HG03064 (cell line): ENCODE data around the gene ARF1.
A peak's percentile ranks its signal among the peaks of the same experiment; 100 is the strongest.
"Not testable (repeated sequence)": the region's sequence is repeated elsewhere in the genome, so short reads cannot be mapped to it uniquely, and the experiment has no call there.

Experiments
- ATAC-seq: cut with Tn5 transposase; IDR thresholded peaks from one replicate; pipeline ENCODE4 v1.9.1; 2021; ENCODE audit warnings: low read depth; ENCODE audit not compliant: unreplicated experiment

Gene ARF1

DNA sequence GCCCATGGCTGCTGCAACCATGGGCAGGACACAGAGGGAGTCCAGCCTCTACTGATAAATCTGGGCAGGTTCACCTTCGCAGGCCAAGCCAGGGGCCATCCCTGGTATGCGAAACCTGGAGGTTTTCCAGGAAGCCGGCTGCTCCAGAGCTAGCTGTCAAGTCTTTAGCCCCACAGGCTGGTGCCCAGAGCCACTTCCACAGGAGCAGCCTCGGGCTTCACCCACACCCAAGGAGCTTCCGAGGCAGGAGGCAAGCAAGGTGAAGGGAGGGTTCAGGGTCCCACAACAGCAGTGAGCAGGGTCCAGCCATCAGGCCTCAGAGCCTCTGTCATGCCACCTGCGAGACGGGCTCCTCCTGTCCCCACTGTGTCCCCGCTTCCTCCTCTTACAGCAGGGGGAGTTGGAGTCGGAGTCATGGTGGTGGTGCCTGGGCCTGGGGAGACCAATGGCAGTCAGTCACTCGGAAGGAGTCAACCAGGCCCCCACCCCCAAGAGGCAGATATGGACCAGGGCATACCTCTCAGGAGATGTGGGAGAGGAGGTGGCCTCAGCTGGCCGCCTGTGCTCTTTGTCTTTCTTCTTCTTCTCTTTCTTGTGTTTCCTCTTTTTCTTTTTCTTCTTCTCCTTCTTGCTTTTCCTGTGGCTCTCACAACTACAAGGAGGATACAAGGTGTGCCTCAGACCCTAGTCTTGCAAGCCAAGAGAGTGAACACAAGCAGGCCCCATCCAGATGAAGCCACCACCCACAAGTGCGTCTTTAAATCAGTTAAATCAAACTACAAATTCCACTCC is 18.5 kb downstream of the ARF1 start:
- ATAC-seq, result no peak

DNA sequence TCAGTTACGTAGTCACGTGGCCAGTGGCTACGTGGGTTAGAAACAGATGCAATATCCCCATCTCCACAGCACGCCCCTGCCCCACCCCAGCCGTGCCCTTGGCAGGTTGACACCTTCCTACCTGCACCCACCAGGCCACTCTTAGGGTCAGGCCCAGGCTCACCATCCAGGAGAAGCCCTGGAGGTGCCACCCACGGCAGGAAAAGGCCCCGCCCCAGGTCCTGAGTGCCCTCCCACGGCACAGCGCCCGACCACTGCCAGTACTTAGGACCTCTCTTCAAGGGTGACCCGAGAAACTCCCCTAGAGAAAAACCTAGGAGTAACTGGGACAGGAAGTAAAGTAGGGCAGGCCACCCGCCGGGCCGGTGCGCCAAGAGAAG is 19.1 kb downstream of the ARF1 start:
- ATAC-seq, result no peak

DNA sequence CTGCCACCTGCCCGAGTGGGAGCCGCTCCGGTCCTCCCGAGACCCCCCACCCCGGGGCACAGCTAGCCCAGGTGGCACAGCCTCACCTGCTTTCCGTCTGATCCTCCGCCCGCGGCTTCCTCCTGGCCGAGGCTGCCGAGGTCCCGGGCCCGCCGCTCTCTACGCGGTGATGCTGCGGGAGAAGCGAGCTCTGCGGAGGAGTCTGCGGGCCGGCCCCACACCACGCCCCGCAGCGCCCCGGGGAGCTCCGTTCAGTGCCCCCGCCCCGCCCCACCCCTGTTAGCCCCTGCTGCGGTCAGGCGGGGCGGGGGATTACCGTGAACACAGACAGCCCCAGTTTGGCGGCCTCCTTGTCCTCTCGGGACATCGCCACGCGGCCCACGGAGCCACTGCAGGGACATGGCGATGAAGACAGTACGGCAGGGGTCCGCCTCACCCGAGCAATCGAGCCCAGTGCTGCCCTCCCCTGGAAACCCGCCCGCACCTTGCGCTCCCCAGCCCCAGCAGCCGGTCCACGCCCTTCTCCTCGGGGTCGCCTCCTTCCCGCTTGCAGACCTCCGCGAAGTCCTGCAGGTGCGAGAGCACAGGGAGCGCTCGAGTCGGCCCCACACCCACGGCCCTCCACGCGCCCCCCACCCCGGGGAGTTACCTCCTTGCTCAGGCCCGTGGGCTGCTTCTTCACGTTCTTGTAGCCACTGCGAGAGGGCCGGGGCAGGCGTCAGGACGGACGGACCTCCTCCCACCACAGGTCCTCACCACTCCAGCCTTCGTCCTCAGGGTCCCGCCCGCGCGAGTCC is 19.7 kb downstream of the ARF1 start:
- ATAC-seq, result peak; percentile 18

DNA sequence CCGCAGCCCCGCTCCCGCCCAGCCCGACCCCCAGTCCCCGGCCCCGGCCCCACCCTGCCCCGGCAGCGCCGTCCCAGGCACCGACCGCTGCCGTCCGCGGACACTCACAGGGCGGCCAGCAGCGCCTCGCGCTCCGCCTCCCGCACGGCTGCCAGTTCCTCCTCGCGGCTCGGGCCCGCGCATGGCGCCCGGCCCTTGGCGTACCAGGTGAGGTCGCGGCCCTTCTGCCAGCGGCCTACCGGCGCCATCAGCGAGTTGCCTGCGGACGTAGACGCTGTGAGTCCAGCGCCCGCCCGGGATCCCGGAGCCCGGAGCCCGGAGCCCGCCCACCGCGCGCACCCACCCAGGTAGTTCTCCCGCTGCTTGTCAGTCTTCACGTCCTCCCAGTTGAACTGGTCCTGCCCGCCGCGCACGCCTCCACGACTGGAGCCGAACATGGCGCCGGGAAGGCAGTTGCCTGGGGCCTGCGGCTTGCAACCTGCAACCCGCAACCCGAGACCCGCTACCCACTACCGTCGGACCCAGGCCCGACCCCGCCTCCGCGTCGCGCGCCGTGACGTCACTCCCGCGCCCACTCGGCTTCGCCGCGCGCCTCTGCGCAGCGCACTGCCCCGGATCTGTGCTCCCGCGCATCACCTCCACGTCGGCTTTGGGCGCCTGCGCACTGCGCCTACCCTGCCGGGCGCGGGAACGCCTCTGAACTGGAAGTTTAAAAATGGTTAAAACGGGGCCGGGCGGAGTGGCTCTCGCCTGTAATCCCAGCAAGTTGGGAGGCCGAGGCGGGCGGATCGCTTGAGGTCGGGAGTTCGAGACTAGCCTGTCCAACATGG is 20.5 kb downstream of the ARF1 start, which contains the start of gene C1orf35:
Gene C1orf35 (minus strand): TSS at position 535 of the 830 bp plus-strand sequence. CDS start 98 bp downstream, at position 437.
- peak; percentile 61 for ATAC-seq

DNA sequence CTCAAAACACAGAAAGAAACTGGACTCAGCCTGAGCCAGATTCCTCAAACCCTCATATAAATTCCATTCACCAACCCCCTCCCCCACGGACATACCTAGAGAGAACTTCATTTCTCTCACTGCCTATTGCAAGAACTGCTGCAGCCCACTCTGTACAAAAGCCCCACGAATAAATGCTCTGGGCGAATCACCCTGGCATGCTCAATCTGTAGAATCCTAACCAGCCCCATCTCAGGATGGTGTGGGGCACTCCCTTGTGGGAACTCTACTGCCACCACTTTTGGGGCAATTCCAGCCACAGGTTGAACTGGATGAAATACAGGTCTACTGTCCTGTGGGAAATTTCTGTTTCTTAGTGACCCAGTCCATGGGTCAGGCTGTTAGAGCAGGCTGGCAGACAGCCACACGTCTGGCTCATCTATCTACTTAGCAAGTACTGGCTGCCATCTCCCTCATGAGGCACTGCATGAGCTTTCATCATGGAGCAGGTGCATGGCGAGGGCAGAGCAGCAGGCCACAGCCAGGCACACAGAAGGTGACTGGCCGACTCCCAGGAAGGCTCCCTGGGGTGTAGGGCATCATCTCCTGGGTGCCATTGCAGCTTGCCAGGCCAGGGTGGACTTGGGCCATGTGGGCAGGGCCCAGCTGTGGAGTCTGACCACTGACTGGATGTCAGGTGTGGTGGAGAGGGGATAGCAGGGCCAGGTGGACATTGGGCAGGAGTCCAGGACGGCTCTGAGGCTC is 22.2 kb downstream of the ARF1 start:
- ATAC-seq, result no peak

DNA sequence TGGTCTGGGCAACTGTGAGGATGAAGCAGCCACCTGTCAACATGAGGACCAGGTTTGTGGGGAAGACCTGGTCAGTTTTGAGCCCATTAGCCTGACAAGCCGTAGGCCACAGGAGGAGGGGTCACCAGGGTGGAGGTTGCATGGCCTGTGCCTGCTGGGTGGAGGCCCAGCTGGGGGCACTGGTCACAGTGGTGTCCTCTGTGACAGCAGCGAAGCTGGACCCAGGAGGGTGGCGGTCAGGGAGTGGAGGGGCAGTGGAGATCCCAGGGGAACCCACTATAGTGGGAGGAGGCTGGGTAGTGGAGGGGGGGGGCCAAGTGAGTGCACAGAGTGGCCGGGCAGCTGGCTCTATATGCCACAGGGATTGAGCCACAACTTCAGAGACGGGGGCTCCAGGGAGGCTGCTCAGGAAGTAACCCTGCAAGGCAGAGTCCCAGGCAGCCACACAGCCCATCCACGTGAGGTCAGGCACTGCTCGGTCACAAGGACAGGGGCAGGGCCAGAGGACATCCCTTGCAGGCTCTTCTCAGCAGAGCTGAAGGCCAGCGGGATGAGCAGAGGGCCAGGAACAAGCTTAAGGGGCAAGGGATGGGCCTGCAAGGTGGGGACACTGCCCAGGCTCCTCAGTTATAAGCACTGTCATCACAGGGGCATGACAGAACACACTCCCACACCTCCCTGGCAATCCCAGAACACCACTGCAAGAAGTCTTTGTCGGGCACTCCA is 22.9 kb downstream of the ARF1 start:
- no peak for ATAC-seq

DNA sequence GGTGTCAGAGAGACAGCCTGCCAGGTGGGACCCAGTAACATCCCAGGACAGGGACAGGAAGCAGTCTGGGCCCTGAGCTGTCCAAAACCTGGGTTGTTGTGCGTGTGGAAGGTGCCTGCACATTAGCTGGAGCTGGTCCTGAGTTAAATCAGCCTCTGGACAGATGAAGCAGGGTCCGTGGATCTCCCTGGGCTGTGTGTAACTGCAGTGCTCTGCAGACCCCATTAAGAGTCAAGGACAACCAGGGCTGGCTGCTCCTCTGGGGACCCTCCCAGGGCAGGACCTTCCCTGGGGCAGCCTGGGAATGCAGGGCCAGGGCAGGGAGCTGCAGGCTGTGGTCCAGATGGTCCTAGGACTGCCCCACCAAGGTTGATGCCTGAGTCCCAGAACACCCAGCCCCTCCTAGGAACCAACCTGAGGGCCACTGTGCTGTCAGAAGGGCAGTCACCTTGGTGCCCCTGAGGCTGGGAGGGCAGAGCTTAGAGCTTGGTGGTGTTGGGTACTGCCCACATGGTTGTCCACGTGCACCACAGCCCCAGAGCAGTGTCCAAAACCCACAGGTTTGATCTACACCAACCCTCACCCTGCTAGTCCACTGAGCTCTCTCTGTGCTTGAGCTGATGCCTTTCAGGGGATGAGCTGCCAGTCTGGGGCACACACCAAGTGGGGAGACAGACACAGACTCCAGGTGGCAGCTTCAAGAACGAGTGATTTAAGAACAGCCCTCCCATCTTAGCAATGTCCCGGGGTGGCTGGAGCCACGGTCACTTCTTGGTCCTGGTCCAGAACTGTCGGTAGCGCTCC is 23.7 kb downstream of the ARF1 start:
- no peak for ATAC-seq

DNA sequence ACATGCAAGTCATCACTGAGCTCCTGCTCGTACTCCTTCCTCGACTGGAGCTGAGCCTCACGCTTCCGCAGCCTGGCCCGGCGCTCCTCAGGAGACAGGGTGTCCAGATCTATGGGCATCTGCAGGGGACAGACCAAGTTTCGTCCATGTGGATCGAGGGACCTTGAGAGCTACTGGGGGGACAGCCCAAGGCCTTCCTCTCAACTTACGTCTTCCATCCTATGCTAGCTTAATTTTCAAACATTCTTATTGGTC is 24.2 kb downstream of the ARF1 start:
- no peak for ATAC-seq

DNA sequence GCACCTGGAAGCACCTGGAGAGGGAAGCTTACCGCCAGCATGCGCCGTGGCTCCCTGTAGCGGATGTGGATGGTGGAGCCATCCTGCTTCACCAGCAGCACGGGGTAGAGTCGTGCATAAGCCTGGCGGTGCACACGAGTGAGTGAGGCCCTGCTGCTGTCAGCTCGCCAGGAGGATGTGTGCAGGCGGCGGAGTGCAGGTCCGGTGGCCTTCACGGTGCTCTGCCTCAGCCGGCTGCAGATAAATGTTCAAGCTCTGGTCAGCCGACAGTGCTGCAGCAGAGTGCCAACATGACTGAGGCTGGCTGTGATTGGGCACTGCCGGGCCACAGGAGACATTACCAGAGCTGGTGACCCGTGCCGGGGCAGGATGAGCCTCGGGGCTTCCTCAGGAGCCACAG is 25.1 kb downstream of the ARF1 start:
- ATAC-seq, result no peak

DNA sequence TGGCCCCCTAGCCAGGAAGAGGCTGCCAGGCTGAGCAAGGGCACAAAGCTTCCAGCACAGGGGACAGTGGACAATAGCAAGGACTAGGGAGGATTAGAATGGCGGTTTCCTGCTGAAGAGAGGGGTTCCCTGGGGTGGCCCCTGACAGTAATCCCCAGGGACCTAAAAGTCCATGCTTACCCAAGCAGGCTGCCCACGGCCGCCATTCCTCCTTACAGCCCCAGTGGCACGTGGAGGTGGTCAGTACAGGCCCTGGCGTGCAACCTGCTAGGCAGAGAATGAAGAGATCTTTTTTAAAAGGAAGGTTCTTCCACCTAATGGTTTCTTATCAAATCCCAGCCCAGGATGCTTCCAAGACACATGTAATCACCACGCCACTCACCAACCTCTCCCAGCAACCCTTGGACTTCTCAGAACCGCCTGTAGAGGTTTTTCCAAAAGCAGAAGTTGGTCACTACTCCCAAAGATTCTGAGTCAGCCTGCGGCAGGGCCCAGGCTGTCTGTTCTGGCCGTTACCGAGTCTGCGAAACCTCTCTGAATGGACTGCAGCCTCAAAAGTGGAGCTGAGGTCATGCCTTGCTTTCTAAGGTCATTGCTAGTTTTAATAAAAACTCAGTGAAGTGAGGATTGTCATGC is 25.7 kb downstream of the ARF1 start:
- no peak for ATAC-seq

DNA sequence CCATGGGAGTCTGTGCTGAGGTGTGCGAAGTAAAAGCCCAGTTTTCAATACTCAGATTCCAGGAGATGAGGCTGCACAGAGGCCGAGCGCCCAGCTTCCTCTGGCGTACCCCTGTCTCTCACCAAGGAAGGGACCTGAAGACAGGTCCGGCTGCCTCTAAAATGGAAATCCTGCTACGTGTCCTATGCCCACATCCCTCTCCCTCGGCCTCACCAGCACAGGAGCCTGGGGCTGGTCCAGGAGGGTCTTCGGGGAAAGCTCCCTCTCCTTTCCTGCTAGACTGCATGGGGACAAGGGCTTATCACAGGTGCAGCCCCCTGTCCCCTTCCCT is 26.2 kb downstream of the ARF1 start:
- peak; percentile 9 for ATAC-seq

DNA sequence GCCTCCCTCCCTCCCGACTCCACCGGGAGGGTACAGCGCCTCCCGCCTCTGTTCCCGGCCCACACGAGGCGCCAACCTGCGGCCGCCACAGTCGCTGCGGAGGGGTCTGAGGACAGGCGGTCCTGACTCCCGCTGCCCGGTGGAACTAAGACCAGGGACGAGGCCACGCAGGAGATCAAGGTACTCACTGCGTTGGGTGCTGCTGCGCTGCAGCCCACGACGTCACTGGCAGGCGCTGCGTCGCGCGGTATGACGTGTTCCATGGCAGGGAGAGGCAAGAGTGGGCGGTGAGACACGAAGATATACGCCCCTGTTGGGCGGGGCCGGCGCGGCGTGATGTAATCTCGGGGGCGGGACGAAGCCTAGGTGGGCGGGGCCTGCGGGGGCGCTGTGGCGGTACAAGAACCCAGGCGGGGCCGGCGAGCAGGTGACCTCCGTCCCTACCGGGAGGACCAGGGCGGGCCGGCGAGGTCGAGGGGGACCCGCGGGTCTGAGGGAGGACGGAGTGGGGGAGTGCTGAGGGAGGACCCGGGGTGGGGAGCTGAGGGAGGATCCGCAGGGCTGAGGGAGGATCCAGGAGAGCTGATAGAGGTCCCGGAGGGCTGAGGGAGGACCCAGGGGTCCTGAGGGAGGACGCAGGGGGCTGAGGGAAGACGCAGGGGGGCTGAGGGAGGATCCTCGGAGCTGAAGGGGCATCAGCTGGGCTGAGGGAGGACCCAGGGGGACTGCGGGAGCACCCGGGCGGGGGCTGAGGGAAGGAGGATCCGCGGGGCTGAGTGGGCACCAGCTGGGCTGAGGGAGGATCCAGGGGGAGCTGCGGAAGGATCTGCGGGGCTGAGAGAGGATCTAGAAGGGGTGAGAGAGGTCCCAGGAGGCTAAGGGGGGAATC is 26.8 kb downstream of the ARF1 start, which contains the start of gene MRPL55:
Gene MRPL55 (minus strand): TSS at position 227 of the 889 bp plus-strand sequence. CDS start 1,039 bp downstream, outside the sequence.
- ATAC-seq, result peak; percentile 84

DNA sequence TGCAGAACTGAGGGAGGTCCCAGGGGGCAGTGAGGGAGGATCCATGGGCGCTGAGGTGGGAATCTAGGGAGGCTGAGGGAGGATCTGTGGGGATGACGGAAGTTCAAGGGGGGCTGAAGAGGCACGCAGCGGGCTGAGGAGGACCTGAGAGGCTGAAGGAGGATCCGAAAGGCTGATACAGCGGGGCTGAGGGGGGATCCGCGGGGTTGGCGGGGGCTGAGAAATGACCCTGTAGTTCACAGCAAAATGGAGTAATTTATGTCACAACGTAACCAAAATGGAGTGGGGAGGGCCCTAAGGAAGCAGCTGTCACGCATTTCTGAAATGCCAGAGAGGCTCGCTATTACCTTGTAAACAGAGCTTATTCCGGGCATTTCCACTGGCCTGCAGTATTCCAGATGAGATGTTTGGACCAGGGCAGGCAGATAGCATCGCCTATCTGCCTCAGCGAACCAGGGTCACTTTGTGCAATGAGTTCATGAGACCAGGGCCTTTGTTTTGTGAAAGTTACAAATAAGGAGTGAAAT is 27.5 kb downstream of the ARF1 start:
- peak; percentile 2 for ATAC-seq

DNA sequence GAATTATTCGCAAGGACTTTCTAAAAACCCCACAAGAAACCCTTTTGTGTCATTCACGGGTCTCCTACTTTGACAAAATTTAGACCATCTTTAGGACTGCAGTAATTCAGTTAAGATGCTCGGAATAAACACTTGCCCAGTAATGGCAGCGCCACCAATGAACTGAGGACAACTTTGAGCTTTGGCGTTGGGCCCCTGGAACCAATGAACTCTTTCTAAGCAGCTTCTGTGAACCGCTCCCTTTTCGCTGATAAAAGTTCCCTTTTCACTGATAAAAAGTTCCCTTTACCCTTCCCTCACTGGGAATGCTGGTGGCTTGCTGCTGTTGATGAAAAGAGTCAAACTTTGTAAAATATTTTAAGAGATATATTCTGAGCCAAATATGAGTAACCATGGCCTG is 28.0 kb downstream of the ARF1 start:
- ATAC-seq, result no peak

DNA sequence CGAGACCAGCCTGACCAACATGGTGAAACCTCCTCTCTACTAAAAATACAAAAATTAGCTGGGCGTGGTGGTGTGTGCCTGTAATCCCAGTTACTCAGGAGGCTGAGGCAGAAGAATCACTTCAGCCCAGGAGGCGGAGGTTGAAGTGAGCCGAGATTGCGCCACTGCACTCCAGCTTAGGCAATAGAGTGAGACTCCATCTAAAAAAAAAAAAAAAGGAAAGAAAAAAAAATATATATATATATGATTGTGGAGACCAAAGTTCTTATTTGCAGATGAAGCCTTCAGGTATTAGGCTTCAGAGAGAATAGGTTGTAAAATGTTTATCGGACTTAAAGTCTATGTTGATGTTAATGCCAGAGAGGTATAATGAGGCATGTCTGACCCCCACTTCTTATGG is 28.8 kb downstream of the ARF1 start:
- ATAC-seq, result not testable (repeated sequence)

DNA sequence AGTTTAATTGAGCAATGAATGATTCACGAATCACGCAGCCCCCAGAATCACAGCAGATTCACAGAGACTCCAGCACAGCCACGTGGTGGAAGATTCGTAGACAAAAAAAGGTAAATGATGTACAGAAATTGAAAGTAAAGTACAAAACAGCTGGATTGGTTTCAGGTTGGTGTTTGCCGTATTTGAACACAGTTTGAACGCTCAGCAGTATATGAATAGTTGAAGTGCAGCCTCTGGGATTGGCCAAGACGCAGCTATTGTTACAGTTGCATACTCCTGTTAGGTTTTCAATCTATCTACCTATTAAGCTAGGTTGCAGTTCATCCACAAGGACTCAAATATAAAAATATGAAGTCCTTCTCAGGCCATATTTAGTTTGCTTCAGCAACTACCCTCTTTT is 29.7 kb downstream of the ARF1 start:
- ATAC-seq, result no peak

DNA sequence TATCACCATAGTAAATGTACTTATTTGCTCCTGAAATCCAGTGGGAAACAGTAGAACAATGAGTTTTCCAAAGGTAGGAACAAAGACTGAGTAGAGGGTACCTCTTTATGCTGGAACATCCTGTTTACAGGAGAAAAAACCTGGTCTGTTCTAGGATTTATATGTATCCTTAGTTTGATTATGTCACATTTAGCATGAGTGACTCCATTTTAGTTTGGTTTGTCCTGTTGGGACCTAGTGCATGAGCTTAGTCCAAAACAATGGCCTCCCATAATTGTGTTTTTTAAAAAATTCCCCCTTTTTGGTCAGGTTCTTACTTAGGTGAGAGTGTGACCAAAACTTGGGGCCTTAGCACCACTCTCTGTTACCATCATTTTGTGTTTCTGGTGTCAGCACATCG is 30.1 kb downstream of the ARF1 start:
- no peak for ATAC-seq
